GM10248 (cell line): Measurements from ENCODE around the gene USP20.

Experiments used
- CTCF ChIA-PET: fragments of 300-600 bp; sonication (Branson Sonifier 250); formaldehyde crosslinking; extraction: SDS; loops from one replicate; lab custom pipeline; 2021; ENCODE audit warnings: antibody characterized with exemption; lab: Yijun Ruan, JAX
- POLR2A ChIA-PET: fragments of 350-650 bp; sonication (Branson Sonifier 250); formaldehyde crosslinking; extraction: SDS; loops from one replicate; lab custom pipeline; 2020; ENCODE audit warnings: antibody characterized with exemption; lab: Yijun Ruan, JAX
- DNase-seq: peaks from one replicate; pipeline ENCODE4 v3.0.0; 2012; ENCODE audit errors: extremely low spot score
- TF ChIP-seq, protein P1 (sequence below): IDR thresholded peaks from 2 replicates; pipeline ENCODE4 v1.5.1; 2012; ENCODE audit warnings: mild to moderate bottlenecking, low read depth; ENCODE audit errors: extremely low read depth, missing control alignments, control extremely low read depth

Gene USP20

DNA sequence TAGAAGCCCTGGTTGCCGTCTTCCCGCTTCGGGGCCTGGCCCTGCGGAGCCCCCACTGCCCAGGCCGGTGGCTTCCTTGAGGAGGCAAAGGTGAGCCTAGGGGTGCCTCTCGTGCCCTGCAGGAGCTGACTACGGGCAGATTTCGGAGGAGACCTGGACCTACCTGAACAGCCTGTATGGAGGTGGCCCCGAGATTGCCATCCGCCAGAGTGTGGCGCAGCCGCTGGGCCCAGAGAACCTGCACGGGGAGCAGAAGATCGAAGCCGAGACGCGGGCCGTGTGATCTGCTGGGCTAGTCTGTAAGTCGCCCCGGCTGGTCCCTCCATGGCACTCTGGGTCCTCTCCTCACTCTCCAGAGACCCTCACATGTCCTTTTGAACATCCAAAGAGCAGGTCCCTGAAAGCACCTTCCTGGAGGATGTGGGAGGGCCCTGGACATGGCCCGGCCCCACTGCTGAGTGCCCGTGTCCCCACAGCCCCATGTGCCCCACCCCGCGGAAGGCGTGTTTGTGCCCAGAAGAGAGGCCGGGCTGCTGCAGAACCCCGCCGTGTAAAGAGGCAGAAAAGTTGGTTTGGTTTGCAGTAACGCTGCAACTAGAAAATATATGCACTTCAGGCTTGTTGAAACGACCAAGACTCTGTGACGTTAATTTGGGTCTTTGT lies 44.9 kb downstream of the USP20 start:
- ChIA-PET POLR2A (no interaction called here), CTCF (no interaction called here)
- TF ChIP-seq, protein P1, sequence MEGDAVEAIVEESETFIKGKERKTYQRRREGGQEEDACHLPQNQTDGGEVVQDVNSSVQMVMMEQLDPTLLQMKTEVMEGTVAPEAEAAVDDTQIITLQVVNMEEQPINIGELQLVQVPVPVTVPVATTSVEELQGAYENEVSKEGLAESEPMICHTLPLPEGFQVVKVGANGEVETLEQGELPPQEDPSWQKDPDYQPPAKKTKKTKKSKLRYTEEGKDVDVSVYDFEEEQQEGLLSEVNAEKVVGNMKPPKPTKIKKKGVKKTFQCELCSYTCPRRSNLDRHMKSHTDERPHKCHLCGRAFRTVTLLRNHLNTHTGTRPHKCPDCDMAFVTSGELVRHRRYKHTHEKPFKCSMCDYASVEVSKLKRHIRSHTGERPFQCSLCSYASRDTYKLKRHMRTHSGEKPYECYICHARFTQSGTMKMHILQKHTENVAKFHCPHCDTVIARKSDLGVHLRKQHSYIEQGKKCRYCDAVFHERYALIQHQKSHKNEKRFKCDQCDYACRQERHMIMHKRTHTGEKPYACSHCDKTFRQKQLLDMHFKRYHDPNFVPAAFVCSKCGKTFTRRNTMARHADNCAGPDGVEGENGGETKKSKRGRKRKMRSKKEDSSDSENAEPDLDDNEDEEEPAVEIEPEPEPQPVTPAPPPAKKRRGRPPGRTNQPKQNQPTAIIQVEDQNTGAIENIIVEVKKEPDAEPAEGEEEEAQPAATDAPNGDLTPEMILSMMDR = no peak
- no peak for DNase-seq

DNA sequence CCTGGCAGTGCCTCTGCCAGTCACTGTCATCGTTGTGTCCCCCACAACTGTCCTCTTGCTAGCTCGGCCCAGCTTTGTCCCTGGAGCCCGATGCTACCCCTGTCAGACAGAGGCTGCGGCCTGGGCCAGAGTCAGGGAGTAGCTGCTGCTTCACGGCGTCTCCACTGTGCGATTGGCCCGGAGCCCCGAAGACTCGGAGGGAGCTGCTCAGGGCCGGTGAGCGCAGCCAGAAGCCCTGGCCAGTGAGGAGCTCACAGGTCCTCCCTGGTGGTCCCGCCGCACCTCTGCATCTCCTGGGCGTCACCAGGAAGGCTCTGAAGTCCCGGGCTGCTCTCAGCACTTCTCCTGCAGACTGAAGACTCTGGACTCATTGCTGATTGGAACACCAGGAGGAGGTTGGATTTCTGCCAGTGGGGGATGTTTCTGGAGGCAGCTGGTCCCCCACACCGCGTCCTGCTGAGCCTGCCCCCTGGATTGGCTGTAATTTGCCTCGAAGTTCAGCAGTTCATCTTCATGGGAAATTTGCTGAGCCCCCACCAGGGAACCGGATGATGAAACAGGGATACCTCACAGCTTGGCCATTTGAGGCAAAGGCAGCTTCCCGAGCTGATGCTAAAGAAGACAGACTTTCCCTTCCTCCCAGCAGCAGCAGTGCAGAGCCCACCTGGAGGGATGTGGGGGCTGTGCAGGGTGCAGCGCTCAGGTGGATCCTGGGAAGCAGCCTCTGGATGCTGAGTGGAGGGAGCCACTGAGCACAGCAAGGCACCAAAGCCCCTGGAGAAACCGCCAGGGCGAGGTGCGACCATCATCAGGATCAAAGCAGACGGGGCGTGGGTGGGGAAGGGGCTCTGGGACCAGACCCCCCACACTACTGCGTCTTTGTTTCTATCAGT lies 45.6 kb downstream of the USP20 start:
- TF ChIP-seq, protein P1 = no peak
- ChIA-PET CTCF (no interaction called here), POLR2A (no interaction called here)
- DNase-seq = no peak

DNA sequence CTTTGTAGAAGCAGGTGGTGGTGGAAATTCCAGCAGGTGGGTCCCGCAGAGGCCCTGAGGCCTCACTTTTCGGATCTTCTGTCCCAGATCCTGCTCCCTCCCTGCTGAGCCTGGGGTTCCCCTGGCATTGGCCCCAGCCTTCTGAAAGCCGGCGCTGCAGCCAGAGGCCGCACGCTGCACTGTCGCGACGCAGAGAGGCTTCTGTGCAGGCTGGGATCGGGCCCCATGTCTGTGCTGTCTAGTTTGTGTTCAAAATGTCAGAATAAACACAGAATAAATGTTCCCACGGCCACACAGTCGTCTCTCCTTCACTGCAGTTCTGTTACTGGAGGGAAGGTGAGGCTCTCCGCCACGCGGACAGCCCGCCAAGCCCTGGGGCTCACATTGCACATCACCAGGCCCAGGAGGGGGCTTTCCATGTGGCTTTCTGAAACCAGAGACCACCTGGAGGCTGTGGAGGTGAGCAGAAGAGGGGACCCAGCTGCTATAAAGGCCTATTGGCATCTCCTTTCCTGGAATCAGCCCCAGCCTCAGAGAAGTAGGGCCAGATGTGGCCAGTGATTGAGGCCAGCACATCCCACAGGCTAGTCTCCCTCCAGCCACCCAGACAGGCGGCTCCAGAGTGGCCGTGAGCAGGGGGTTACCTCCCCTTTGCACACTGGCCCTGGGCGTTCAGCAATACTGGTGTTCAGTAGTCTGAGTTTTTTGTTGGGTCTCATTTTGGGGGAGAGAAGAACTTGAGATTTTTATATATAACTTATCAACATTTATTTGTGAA lies 46.5 kb downstream of the USP20 start:
- TF ChIP-seq, protein P1 = no peak
- DNase-seq = no peak
- CTCF ChIA-PET = no interaction called here
- POLR2A ChIA-PET = no interaction called here

DNA sequence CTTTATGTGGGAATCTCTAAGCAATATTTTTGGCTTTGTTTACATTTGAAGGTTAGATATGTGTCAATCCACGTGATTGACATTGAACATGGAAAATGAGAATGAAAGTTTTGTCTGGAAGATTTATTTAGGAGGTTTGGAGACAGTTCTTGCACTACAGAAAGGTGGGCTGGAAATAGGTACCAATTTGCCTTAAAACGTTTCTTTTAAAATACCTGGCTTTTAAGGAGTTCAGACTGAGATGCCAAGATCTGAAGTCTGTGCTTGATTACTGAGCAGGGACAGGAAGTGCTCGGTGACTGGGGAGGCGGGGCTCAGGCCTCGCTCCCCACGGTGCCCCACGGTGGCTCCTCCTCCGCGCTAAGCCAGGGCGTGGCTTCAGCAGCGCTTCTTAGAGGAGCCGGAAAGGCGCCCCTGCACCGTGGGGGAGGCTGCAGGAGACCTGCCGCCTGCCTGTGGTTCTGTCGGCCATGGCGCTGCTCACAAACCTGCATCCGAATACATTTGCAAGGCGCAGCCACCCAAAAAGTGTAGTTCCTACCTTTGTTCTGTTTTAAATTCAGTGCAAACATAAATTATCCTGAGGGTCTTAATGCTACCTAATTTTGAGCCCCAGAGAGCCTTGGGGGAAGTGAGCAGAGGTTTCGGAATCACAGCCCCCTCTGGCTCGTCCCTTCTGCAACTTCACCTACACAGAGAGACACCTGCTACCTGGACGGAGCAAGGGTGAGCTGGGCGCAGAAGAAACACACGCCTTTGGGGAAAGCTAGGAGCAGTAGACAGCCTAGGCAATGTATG lies 49.2 kb downstream of the USP20 start:
- ChIA-PET CTCF (interaction anchor here (1.2 to 4.9 kb wide), 10 partner anchors 8 to 217 kb away, joined by 3 to 23 read pairs (median 4); no protein-coding TSS in a partner anchor), POLR2A (interaction anchor here (0.6 kb wide), 2 partner anchors 154 to 155 kb away, joined by 5 to 6 read pairs; no protein-coding TSS in a partner anchor)
- TF ChIP-seq, protein P1 = no peak
- peak; percentile 90 for DNase-seq

DNA sequence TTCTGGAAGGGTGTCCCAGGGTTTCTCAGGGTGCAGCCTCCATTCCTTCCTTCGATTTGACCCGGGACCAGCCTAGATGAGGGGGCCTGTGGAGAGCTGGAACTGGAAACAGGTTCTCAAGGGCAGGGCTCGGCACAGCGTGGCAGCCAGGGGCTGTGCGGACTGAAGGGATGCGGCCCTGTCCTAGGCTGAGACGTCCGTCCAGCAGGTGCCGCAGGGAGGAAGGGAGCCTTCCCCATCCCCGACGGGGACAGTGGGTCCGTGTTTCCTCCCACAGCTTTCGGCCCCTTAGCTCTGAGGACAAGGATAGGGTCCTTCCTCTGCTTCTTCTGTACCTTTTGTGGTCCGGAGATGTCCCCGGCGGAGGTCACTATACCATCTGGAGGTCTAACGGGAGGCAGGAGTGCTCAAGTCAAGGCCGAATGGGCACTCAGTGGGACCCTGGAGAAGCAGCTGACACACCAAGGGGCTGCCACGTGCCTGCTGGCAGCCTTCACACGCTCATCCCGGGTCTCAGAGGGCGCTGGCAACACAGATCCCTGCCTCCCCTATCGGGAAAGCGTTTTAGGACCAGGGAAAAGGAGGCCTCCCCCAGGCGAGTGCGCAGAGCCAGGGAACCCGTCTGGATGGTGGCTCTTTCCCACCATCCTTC lies 49.9 kb downstream of the USP20 start:
- no peak for DNase-seq
- POLR2A ChIA-PET = no interaction called here
- CTCF ChIA-PET = interaction anchor here (0.8 to 4.9 kb wide), 13 partner anchors 9 to 219 kb away, joined by 3 to 23 read pairs (median 4); no protein-coding TSS in a partner anchor
- TF ChIP-seq, protein P1 = peak; percentile 55
